Immature natural killer cell (primary cell): ENCODE data around the gene MTAP. TPM values are rescaled to one million over a fixed set of nuclear protein-coding genes. Genes with fewer than 3 reads are reported as not detected.
A peak's percentile ranks its signal among the peaks of the same experiment; 100 is the strongest.

Source experiments
- DNase-seq, 3 donors: peaks; one replicate each; pipeline ENCODE4 v3.0.0; 2022; ENCODE audit warnings: mixed read lengths in 1 of 3
- H3K27ac Mint-ChIP-seq, 6 donors: one replicate each; pipeline ENCODE4 v1.8.0; 2020; ENCODE audit warnings: mixed read lengths in 6 of 6, mild to moderate bottlenecking in 5 of 6, inconsistent platforms in 4 of 6, moderate library complexity in 3 of 6
- H3K27me3 Mint-ChIP-seq, 3 donors: one replicate each; pipeline ENCODE4 v1.8.0; 2020 to 2021; ENCODE audit warnings: low read depth in 3 of 3, mild to moderate bottlenecking in 3 of 3, mixed read lengths in 3 of 3, moderate library complexity in 3 of 3, inconsistent platforms in 1 of 3
- H3K36me3 Mint-ChIP-seq, 3 donors: one replicate each; pipeline ENCODE4 v1.8.0; 2020; ENCODE audit warnings: mixed read lengths in 3 of 3, inconsistent platforms in 2 of 3, mild to moderate bottlenecking in 2 of 3
- H3K4me1 Mint-ChIP-seq, 2 donors: one replicate each; pipeline ENCODE4 v1.8.0; 2020; ENCODE audit warnings: inconsistent platforms in 2 of 2, mild to moderate bottlenecking in 2 of 2, mixed read lengths in 2 of 2, moderate library complexity in 1 of 2
- H3K4me3 Mint-ChIP-seq, 5 donors: one replicate each; pipeline ENCODE4 v1.8.0; 2020; ENCODE audit warnings: mild to moderate bottlenecking in 5 of 5, mixed read lengths in 5 of 5, inconsistent platforms in 3 of 5, moderate library complexity in 3 of 5
- H3K9me3 Mint-ChIP-seq, 6 donors: one replicate each; pipeline ENCODE4 v1.8.0; 2020; ENCODE audit warnings: mild to moderate bottlenecking in 6 of 6, mixed read lengths in 6 of 6, inconsistent platforms in 4 of 6, moderate library complexity in 3 of 6
- polyA plus RNA-seq, 3 donors: library from polyadenylated mRNA; unstranded; fragments of 300-500 nt; fragmentation: Illumina TruSeq; gene quantifications; one replicate each; pipeline ENCODE4 v1.2.3, GENCODE V29; 2021

The MTAP gene
- polyA plus RNA-seq, 3 donors from 2014 or later, result 7.3 to 10.6 (median 8.6) TPM

DNA sequence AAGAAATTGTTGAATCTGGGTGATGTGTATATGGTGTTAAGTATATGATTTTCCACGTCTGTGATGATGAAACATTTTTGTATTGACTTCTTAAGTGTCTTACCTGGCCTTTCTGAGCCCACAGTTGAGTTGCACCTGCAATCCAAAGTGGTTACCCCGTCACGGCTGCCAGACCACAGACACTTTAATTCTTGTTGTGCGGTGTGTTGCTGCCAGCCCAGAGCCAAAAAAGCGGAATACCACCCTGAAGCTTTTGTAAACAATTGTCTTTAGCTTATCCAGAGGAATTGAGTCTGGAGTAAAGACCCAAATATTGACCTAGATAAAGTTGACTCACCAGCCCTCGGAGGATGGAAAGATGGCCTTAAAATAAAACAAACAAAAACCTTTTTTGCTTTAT is 35.1 kb downstream of the MTAP start:
- Mint-ChIP-seq H3K36me3 (peaks cover 54 to 79% (median 62%) of the 10 kb centered on the region in 3 donors), H3K27me3 (no peaks in the 10 kb centered on the region), H3K9me3 (peaks cover 0 to 9% (median 3%) of the 10 kb centered on the region in 6 donors), H3K4me1 (peaks cover 15 to 17% of the 10 kb centered on the region in 2 donors), H3K27ac (no peak overlapping the region), H3K4me3 (no peak overlapping the region)
- DNase-seq, result no peak

GRCh38 chr9:21840647-21841046 is 38.2 kb downstream of the MTAP start:
- no peak overlapping the region for H3K4me3 Mint-ChIP-seq
- no peak for DNase-seq
- peaks cover 56 to 85% (median 66%) of the 10 kb centered on the region in 3 donors for H3K36me3 Mint-ChIP-seq
- H3K27ac Mint-ChIP-seq, result no peak overlapping the region
- peaks cover 0 to 22% (median 9%) of the 10 kb centered on the region in 6 donors for H3K9me3 Mint-ChIP-seq
- peaks cover 0 to 3% of the 10 kb centered on the region in 2 donors for H3K4me1 Mint-ChIP-seq
- peaks cover 0 to 1% (median 0%) of the 10 kb centered on the region in 3 donors for H3K27me3 Mint-ChIP-seq

- DNase-seq, result no peak
- H3K4me3 Mint-ChIP-seq, result no peak overlapping the region
- H3K27ac Mint-ChIP-seq, result no peak overlapping the region
- peaks cover 0 to 27% (median 10%) of the 10 kb centered on the region in 6 donors for H3K9me3 Mint-ChIP-seq
- H3K27me3 Mint-ChIP-seq, result peaks cover 0 to 1% (median 0%) of the 10 kb centered on the region in 3 donors
- peaks cover 0 to 3% of the 10 kb centered on the region in 2 donors for H3K4me1 Mint-ChIP-seq
- peaks cover 60 to 85% (median 68%) of the 10 kb centered on the region in 3 donors for H3K36me3 Mint-ChIP-seq
Measured at GRCh38 chr9:21841133-21841532, 38.7 kb downstream of the MTAP start.

GRCh38 chr9:21848615-21849014 is 46.2 kb downstream of the MTAP start:
- peaks cover 31 to 65% (median 31%) of the 10 kb centered on the region in 3 donors for H3K36me3 Mint-ChIP-seq
- no peak overlapping the region for H3K27ac Mint-ChIP-seq
- H3K4me3 Mint-ChIP-seq, result no peak overlapping the region
- H3K4me1 Mint-ChIP-seq, result peaks cover 0 to 13% of the 10 kb centered on the region in 2 donors
- H3K27me3 Mint-ChIP-seq, result peaks cover 0 to 1% (median 1%) of the 10 kb centered on the region in 3 donors
- peaks cover 2 to 26% (median 8%) of the 10 kb centered on the region in 6 donors for H3K9me3 Mint-ChIP-seq
- DNase-seq, result no peak

DNA sequence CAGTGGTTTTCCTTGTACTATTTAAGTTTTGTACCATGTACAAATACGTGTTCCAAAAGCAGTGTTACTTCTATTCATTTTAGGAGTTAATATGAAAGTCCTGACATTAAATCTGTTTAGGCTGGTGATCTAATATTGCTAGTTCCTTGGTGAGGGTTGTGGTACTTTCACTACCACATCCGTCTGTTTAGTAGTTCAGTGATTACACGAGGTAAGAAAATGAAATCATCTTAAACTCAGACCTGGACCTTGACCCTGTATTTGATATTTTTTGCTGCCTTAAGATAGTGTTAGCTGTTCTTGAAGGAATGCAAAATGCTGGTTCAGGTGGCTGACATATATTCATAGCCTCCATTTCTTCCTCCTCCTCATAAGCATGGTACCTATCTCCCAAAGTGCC is 50.3 kb downstream of the MTAP start:
- peaks cover 0 to 6% (median under 1%) of the 10 kb centered on the region in 6 donors for H3K9me3 Mint-ChIP-seq
- peak in 1 of 3 donors; percentile 1 for DNase-seq
- peaks cover 0 to 13% of the 10 kb centered on the region in 2 donors for H3K4me1 Mint-ChIP-seq
- H3K27me3 Mint-ChIP-seq, result no peaks in the 10 kb centered on the region
- H3K36me3 Mint-ChIP-seq, result peaks cover 17 to 49% (median 27%) of the 10 kb centered on the region in 3 donors
- H3K4me3 Mint-ChIP-seq, result no peak overlapping the region
- H3K27ac Mint-ChIP-seq, result peak overlapping the region in 3 of 6 donors; percentile 7 to 31 (median 30)

DNA sequence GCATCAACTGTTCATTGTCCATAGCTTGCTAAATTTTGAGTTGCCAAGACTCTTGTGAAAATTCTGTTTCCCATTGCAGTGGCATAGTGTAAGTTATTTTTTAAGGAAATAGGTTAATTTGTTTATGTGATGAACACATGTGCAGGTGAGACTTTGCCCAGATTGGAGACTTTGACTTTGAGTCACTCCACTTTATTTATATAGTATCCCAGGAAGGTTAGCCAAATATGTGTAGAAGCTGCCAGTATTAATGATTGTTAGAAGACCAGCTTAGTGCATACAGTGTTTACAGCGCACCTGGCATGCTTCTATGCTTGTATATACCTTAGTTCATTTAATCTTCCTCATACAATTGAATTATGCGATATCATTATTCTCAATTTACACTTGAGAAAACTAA is 51.0 kb downstream of the MTAP start:
- peak overlapping the region in 1 of 6 donors; percentile 20 for H3K27ac Mint-ChIP-seq

GRCh38 chr9:21854119-21854518 is 51.7 kb downstream of the MTAP start:
- H3K27me3 Mint-ChIP-seq, result no peaks in the 10 kb centered on the region
- DNase-seq, result no peak
- H3K4me1 Mint-ChIP-seq, result peaks cover 0 to 13% of the 10 kb centered on the region in 2 donors
- peaks cover 9 to 46% (median 27%) of the 10 kb centered on the region in 3 donors for H3K36me3 Mint-ChIP-seq
- H3K4me3 Mint-ChIP-seq, result no peak overlapping the region
- no peak overlapping the region for H3K27ac Mint-ChIP-seq
- peaks cover 0 to 3% (median 0%) of the 10 kb centered on the region in 6 donors for H3K9me3 Mint-ChIP-seq

More for the DNA sequence above, 51.0 kb downstream of the MTAP start:
- Mint-ChIP-seq H3K9me3 (peaks cover 0 to 4% (median 0%) of the 10 kb centered on the region in 6 donors), H3K36me3 (peaks cover 12 to 45% (median 29%) of the 10 kb centered on the region in 3 donors), H3K4me3 (no peak overlapping the region), H3K4me1 (peaks cover 0 to 13% of the 10 kb centered on the region in 2 donors), H3K27me3 (no peaks in the 10 kb centered on the region)
- DNase-seq, result no peak

GRCh38 chr9:21854594-21854993 is 52.2 kb downstream of the MTAP start:
- Mint-ChIP-seq H3K4me3 (no peak overlapping the region), H3K27me3 (no peaks in the 10 kb centered on the region), H3K9me3 (no peaks in the 10 kb centered on the region), H3K4me1 (peaks cover 0 to 13% of the 10 kb centered on the region in 2 donors), H3K36me3 (peaks cover 12 to 50% (median 31%) of the 10 kb centered on the region in 3 donors), H3K27ac (no peak overlapping the region)
- no peak for DNase-seq

- Mint-ChIP-seq H3K4me1 (peaks cover 0 to 13% of the 10 kb centered on the region in 2 donors), H3K4me3 (no peak overlapping the region), H3K36me3 (peaks cover 16 to 47% (median 37%) of the 10 kb centered on the region in 3 donors), H3K27me3 (no peaks in the 10 kb centered on the region), H3K27ac (no peak overlapping the region), H3K9me3 (no peaks in the 10 kb centered on the region)
- no peak for DNase-seq
Measured at GRCh38 chr9:21856301-21857094, 54.1 kb downstream of the MTAP start.

DNA sequence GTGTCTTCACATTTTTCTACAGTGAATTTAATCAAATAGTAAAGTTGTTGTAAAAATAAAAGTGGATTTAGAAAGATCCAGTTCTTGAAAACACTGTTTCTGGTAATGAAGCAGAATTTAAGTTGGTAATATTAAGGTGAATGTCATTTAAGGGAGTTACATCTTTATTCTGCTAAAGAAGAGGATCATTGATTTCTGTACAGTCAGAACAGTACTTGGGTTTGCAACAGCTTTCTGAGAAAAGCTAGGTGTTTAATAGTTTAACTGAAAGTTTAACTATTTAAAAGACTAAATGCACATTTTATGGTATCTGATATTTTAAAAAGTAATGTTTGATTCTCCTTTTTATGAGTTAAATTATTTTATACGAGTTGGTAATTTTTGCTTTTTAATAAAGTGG is 60.4 kb downstream of the MTAP start:
- peaks cover 26 to 60% (median 50%) of the 10 kb centered on the region in 3 donors for H3K36me3 Mint-ChIP-seq

GRCh38 chr9:21864505-21864904 is 62.1 kb downstream of the MTAP start:
- H3K9me3 Mint-ChIP-seq, result no peaks in the 10 kb centered on the region
- H3K27me3 Mint-ChIP-seq, result no peaks in the 10 kb centered on the region
- H3K4me3 Mint-ChIP-seq, result no peak overlapping the region
- DNase-seq, result no peak
- no peaks in the 10 kb centered on the region for H3K4me1 Mint-ChIP-seq
- no peak overlapping the region for H3K27ac Mint-ChIP-seq
- H3K36me3 Mint-ChIP-seq, result peaks cover 24 to 49% (median 37%) of the 10 kb centered on the region in 3 donors

More for the DNA sequence above, 60.4 kb downstream of the MTAP start:
- Mint-ChIP-seq H3K4me1 (no peaks in the 10 kb centered on the region), H3K9me3 (no peaks in the 10 kb centered on the region), H3K4me3 (no peak overlapping the region), H3K27ac (no peak overlapping the region), H3K27me3 (no peaks in the 10 kb centered on the region)
- DNase-seq, result no peak

GRCh38 chr9:21866302-21866701 is 63.9 kb downstream of the MTAP start:
- Mint-ChIP-seq H3K4me3 (no peak overlapping the region), H3K27me3 (peaks cover 0 to under 1% (median 0%) of the 10 kb centered on the region in 3 donors), H3K27ac (no peak overlapping the region), H3K9me3 (no peaks in the 10 kb centered on the region), H3K36me3 (peaks cover 20 to 41% (median 29%) of the 10 kb centered on the region in 3 donors), H3K4me1 (no peaks in the 10 kb centered on the region)
- no peak for DNase-seq

DNA sequence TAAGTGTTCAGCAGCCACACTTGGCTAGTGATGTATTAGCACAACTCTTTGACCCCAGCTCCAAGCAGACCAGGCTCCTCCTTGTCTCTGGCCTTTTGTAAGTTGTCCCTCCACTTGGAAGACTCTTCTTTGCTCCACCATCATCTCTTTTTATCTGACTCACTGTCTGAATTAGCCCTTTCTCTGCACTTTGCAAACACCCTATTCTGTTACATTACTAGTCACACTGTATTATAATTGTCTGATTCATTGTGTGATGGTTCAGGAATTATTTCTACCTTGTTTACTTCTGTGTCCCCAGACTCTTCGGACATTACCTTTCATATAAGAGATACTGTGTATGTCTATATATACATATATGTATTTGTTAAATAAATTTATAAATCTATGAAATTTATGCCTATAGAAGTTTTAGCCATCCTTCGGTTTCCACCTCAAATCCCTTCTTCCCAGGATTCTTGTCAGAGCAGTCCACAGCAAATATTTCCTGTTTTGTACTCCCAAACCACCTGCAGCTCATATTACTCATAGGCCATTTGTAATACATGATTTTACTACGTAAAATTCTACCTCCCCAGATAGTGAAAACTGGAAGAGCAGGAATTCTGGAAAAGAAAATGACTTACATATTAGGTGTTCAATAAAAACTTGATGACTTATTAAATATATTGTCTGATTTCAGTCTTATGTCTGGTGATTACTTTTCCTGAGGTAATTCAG is 69.0 kb downstream of the MTAP start:
- no peak for DNase-seq
- Mint-ChIP-seq H3K4me3 (no peak overlapping the region), H3K27ac (no peak overlapping the region), H3K4me1 (peaks cover 0 to 8% of the 10 kb centered on the region in 2 donors), H3K36me3 (peaks cover 11 to 28% (median 18%) of the 10 kb centered on the region in 3 donors), H3K9me3 (peaks cover 0 to 3% (median 0%) of the 10 kb centered on the region in 6 donors), H3K27me3 (peaks cover 0 to 1% (median 0%) of the 10 kb centered on the region in 3 donors)

DNA sequence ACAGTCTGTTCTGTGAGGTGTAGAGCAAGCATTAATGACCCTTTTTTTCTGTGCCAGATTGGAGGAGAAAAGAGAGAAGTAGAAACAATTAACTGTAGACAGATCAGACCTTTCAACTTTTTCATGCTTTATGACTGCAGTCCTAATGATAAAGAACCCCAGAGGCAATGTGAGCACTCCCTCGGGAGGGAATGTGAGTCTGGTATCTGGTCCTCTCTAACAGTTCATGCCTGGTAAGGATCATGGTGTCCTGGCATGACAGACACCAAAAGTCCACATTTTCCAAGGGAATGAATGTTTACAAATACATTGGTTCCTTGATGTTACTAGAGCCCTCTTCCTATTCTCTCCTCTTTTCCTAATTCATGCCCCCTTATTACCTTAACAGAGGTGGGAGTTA is 70.3 kb downstream of the MTAP start:
- DNase-seq, result no peak

More for the DNA sequence above, 70.3 kb downstream of the MTAP start:
- no peak overlapping the region for H3K27ac Mint-ChIP-seq
- H3K27me3 Mint-ChIP-seq, result peaks cover 0 to 1% (median 0%) of the 10 kb centered on the region in 3 donors
- H3K36me3 Mint-ChIP-seq, result peaks cover 9 to 26% (median 20%) of the 10 kb centered on the region in 3 donors
- no peak overlapping the region for H3K4me3 Mint-ChIP-seq
- H3K9me3 Mint-ChIP-seq, result peaks cover 0 to 3% (median 0%) of the 10 kb centered on the region in 6 donors
- H3K4me1 Mint-ChIP-seq, result peaks cover 0 to 8% of the 10 kb centered on the region in 2 donors
